Keratinocyte (primary cell): Measurements from ENCODE around the gene MAP9. TPM values are rescaled to one million over a fixed set of nuclear protein-coding genes. Genes with fewer than 3 reads are reported as not detected.

Source experiments
- DNase-seq: peaks from one replicate; pipeline ENCODE4 v3.0.0-alpha.2; 2011; ENCODE audit warnings: low read depth, missing footprints, low spot score
- FAIRE-seq: peaks from 2 replicates; lab custom pipeline; 2011; peaks lifted over from hg19 to GRCh38; lab: Jason Lieb, UNC
- H2AFZ ChIP-seq: 2 replicates; pipeline ENCODE4 v1.6.0; 2012; ENCODE audit warnings: low read length, control low read depth, inconsistent platforms; ENCODE audit not compliant: control insufficient read depth
- H3K27ac ChIP-seq: 2 replicates; pipeline ENCODE4 v1.5.1; 2011; ENCODE audit warnings: low read length; ENCODE audit not compliant: control insufficient read depth, insufficient read depth
- H3K27me3 ChIP-seq: 3 replicates; pipeline ENCODE4 v1.6.0; 2011; ENCODE audit warnings: low read length; ENCODE audit not compliant: control insufficient read depth, insufficient read depth; ENCODE audit errors: extremely low read depth
- H3K36me3 ChIP-seq, 2 experiments: 2 replicates in 1 of 2; 3 replicates in 1 of 2; pipeline ENCODE4 v1.5.1; 2011; ENCODE audit warnings: low read length in 2 of 2, mild to moderate bottlenecking in 1 of 2; ENCODE audit not compliant: control insufficient read depth in 2 of 2, insufficient read depth in 2 of 2; ENCODE audit errors: extremely low read depth in 1 of 2
- H3K4me1 ChIP-seq: 3 replicates; pipeline ENCODE4 v1.5.1; 2011; ENCODE audit warnings: low read length; ENCODE audit not compliant: control insufficient read depth, insufficient read depth; ENCODE audit errors: extremely low read depth
- H3K4me2 ChIP-seq: 3 replicates; pipeline ENCODE4 v1.6.0; 2011; ENCODE audit warnings: low read depth, low read length; ENCODE audit not compliant: control insufficient read depth, insufficient read depth; ENCODE audit errors: extremely low read depth
- H3K4me3 ChIP-seq, 3 experiments: fragments of 200-600 bp in 1 of 3; sonication (generic) in 1 of 3; 2 replicates in 2 of 3; 3 replicates in 1 of 3; pipeline ENCODE4 v1.5.1; 2011 to 2016; ENCODE audit warnings: low read length in 3 of 3, mild to moderate bottlenecking in 3 of 3, control low read depth in 2 of 3, inconsistent platforms in 1 of 3, low read depth in 1 of 3, mixed read lengths in 1 of 3, mixed run types in 1 of 3, moderate library complexity in 1 of 3; ENCODE audit not compliant: control insufficient read depth in 2 of 3, insufficient read depth in 2 of 3; ENCODE audit errors: extremely low read depth in 1 of 3
- H3K79me2 ChIP-seq: 2 replicates; pipeline ENCODE4 v1.6.0; 2012; ENCODE audit warnings: low read length; ENCODE audit not compliant: control insufficient read depth, insufficient read depth
- H3K9ac ChIP-seq: 3 replicates; pipeline ENCODE4 v1.6.0; 2011; ENCODE audit warnings: low read length; ENCODE audit not compliant: control insufficient read depth, insufficient read depth; ENCODE audit errors: extremely low read depth
- H3K9me1 ChIP-seq: 3 replicates; pipeline ENCODE4 v1.6.0; 2011; ENCODE audit warnings: low read length; ENCODE audit not compliant: control insufficient read depth, insufficient read depth; ENCODE audit errors: extremely low read depth
- H3K9me3 ChIP-seq: 2 replicates; pipeline ENCODE4 v1.5.1; 2012; ENCODE audit warnings: low read depth, low read length; ENCODE audit not compliant: control insufficient read depth
- H4K20me1 ChIP-seq: 3 replicates; pipeline ENCODE4 v1.6.0; 2011; ENCODE audit warnings: low read length; ENCODE audit not compliant: control insufficient read depth, insufficient read depth; ENCODE audit errors: extremely low read depth
- EZH2 ChIP-seq: IDR thresholded peaks from one replicate; pipeline ENCODE4 v1.6.1; 2012; ENCODE audit warnings: inconsistent platforms, mild to moderate bottlenecking, low read length, moderate library complexity
- dilution Hi-C: fragments of 300-500 bp; cut with MboI; formaldehyde crosslinking; loops from one replicate; pipeline ENCODE4 v1.7.0; 2020; ENCODE audit warnings: low sequenced_read_pairs; ENCODE audit not compliant: extremely low pct_ligation_motif_present
- polyA plus RNA-seq, 5 experiments: library from polyadenylated mRNA; depleted of rRNA in 3 of 5; stranded (reverse) in 3 of 5; stranded (forward) in 1 of 5; unstranded in 1 of 5; fragments of >200 nt; gene quantifications; 1 replicate in 1 of 5; 2 replicates in 3 of 5; 3 replicates in 1 of 5; pipeline versions ENCODE4 v1.2.1 to v1.2.3, GENCODE V29; 2011 to 2012; ENCODE audit warnings: missing spikeins in 2 of 5, low read depth in 1 of 5, low replicate concordance in 1 of 5
- TF ChIP-seq, protein P1 (sequence below), 3 experiments: IDR thresholded peaks in 1 of 3; conservative IDR thresholded peaks in 1 of 3; optimal IDR thresholded peaks in 1 of 3; 2 replicates in 2 of 3; 3 replicates in 1 of 3; pipeline versions ENCODE3 to v1.5.1; 2011; ENCODE audit warnings: low read length in 3 of 3, mild to moderate bottlenecking in 3 of 3, moderate library complexity in 2 of 3, control low read depth in 1 of 3, inconsistent platforms in 1 of 3; ENCODE audit not compliant: insufficient read depth in 2 of 3; ENCODE audit errors: extremely low read depth in 1 of 3

The MAP9 gene
- polyA plus RNA-seq, 1 donor (not counting 4 experiments of a cell fraction or from before 2014, with no cell fraction given): 7.4 TPM

DNA sequence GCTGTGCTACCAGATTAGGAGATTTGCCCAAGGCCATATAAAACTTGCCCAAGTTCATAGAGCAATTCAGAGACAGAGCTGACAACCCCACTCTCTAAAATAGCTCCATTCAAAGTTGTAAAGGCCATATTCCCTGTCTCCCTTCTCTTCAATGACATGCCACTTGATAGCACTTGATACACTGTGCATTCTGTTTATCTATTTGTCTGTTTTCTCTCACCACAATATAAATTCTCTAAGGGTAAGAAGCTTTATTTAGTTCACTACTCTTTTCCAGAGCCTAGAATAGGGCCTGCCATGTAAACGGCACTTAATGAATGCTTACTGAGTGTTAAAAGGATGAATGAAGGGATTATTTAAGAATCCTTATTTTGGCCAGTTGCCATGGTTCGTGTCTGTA is 24.1 kb upstream of the MAP9 start:
- Histone ChIP-seq H3K9me1 (no peaks in the 10 kb centered on the region), H3K9ac (no peak overlapping the region), H4K20me1 (no peaks in the 10 kb centered on the region), H2AFZ (no peak overlapping the region), H3K36me3 (no peaks in the 10 kb centered on the region), H3K79me2 (no peaks in the 10 kb centered on the region), H3K27ac (no peak overlapping the region), H3K4me2 (no peak overlapping the region), H3K27me3 (no peaks in the 10 kb centered on the region), H3K9me3 (no peaks in the 10 kb centered on the region), H3K4me1 (no peaks in the 10 kb centered on the region), H3K4me3 (no peak overlapping the region)
- no peak for TF ChIP-seq EZH2
- TF ChIP-seq, protein P1, sequence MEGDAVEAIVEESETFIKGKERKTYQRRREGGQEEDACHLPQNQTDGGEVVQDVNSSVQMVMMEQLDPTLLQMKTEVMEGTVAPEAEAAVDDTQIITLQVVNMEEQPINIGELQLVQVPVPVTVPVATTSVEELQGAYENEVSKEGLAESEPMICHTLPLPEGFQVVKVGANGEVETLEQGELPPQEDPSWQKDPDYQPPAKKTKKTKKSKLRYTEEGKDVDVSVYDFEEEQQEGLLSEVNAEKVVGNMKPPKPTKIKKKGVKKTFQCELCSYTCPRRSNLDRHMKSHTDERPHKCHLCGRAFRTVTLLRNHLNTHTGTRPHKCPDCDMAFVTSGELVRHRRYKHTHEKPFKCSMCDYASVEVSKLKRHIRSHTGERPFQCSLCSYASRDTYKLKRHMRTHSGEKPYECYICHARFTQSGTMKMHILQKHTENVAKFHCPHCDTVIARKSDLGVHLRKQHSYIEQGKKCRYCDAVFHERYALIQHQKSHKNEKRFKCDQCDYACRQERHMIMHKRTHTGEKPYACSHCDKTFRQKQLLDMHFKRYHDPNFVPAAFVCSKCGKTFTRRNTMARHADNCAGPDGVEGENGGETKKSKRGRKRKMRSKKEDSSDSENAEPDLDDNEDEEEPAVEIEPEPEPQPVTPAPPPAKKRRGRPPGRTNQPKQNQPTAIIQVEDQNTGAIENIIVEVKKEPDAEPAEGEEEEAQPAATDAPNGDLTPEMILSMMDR (optimal IDR thresholded peaks at IDR 0.05 in 1 of 3, IDR thresholded peaks at IDR 0.05 in 1 of 3, conservative IDR thresholded peaks at IDR 0.05 in 1 of 3; ENCODE audit: extremely low read depth in 1 of 3, insufficient read depth in 2 of 3, low read length in 3 of 3): no peak
- DNase-seq: no peak
- dilution Hi-C loops: no loop called here
- no peak for FAIRE-seq

DNA sequence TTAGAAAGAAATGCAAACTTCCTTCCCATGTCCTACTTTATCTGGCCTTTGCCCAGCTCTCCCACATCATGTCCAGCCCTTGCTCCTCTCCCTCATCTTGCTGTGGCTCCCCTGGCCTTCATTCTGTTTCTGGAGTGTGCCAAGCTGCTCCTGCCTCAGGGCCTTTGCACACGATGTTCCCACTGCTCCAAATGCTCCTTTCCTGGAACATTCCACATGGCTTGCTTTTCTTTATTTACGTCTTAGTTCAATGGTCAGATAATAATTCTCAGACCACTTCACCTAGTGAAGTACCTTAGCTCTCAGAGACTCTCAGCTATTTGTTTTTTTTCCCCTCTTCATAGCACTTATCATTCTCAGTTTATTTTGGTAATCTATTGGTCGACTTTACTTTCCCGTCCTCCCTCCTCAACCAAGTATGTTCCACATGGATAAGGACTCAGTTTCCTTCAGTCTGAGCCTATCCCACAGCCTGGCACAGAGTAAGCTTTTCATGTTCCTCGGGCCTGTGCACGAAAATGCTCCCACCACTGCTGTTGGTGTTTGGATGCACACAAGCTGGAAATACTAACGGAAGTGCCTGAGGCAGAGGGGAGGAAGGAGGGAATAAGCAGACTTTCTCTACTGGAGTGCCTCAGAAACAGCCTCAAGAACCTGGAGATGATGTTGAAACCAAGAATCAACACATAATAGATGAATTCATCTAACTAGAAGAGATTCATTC is 23.4 kb upstream of the MAP9 start:
- Histone ChIP-seq H3K27ac (no peak overlapping the region), H3K4me2 (no peak overlapping the region), H2AFZ (no peak overlapping the region), H3K9ac (no peak overlapping the region), H3K4me3 (no peak overlapping the region), H3K9me3 (no peaks in the 10 kb centered on the region), H3K27me3 (no peaks in the 10 kb centered on the region), H3K79me2 (no peaks in the 10 kb centered on the region), H3K9me1 (no peaks in the 10 kb centered on the region), H3K36me3 (no peaks in the 10 kb centered on the region), H3K4me1 (no peaks in the 10 kb centered on the region), H4K20me1 (no peaks in the 10 kb centered on the region)
- FAIRE-seq: no peak
- TF ChIP-seq, protein P1 (optimal IDR thresholded peaks at IDR 0.05 in 1 of 3, IDR thresholded peaks at IDR 0.05 in 1 of 3, conservative IDR thresholded peaks at IDR 0.05 in 1 of 3; ENCODE audit: extremely low read depth in 1 of 3, insufficient read depth in 2 of 3, low read length in 3 of 3): no peak
- TF ChIP-seq EZH2: no peak
- no peak for DNase-seq
- dilution Hi-C loops: no loop called here
